Measurements from ENCODE around the gene SPATA46.
"Not testable (repeated sequence)": the region's sequence is repeated elsewhere in the genome, so short reads cannot be mapped to it uniquely, and the experiment has no call there.

Gene SPATA46

DNA sequence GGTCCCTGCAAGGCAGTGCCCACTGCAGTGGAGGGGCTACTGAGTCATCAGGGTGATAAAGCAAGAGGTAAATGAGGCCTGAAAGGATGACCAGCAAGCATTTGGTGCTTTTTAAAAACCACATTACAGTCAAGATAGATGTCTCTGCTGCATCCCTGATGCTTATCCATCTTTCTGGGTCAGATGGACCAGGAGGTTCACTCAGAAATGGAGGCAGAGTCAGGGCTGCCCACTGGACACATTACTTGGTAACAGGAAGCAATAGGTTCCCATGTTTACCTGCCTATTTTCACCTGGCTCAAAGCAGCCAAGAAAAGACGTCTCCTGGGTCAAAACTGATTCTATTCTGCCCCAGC lies 3.6 kb downstream of the SPATA46 start:
- DNase-seq = no peak

DNA sequence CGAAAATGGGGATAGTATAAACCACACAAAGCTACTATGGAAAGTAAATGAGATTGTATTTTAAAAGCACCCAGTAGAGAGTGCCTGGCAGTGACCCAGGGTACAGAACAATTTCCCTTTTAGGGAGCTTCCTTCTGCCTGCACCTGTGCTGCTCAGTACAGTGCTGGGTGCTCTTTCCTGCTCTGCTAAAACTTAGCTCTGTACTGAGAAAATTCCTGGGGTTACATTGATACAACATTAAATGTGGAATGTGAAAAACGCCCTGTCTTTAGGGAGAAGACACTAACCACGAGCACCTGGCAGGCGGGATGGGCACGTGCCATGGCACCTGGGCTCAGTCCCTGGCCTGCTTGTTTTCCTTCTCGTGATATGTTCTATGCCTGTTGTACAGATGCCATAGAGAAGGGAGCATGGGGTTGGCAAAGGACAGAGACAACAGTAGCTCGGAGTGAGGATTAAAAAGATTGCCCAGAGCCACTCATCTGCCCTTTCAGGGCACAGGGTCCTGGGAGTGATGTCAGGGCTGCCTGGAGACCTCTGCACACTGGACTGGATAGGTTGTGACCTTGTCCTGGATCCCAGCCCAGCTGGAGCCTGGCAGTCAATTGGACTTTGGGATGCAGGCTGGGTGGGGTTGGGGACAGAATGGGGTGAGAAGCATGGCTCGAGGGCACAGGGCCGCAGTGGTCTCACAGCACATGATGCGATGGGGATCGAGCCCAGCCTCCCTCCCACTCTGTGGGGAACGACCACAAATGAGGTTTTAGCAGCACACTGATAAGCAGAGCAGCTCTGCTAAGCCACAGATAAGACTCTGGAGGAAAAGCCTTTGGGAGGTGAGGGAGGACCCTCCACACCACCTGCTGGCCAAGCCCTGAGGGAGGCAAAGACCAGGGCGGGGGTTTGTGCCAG lies 4.2 kb downstream of the SPATA46 start:
- no peak for DNase-seq

DNA sequence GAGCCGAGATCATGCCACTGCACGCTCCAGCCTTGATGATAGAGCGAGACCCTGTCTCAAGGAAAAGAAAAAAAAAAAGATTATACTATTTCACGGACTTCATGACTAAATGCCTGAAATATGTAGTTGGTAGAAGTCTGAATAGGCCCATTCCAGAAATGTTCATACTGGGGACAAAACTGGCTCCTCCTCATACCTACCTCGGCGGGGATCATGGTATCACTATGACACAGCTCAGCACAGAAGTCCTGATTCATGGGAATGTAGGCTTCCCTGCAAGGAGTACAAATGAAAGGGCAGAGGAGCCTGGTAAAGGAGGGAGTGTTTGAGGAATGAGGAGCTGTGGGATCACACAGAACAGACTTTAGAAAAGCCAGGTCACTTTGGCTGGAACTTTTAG lies 5.0 kb downstream of the SPATA46 start:
- DNase-seq = no peak

DNA sequence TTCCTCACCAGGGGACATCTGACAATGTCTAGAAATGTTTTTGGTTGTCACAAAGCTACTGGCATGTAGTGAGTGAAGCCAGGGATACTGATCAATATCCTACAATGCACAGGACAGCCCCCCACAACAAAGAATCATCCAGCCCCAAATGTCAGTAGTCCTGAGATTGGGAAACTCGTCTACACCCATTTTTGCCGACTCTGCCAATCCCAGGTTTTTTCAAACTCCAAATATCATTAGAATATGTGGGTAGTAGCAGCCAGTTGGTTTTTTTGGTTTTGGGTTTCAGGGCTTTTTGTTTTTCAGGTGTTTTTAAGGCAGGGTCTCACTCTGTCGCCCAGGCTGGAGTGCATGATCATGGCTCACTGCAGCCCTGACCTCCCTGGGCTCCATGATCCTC lies 5.9 kb downstream of the SPATA46 start:
- DNase-seq = no peak

DNA sequence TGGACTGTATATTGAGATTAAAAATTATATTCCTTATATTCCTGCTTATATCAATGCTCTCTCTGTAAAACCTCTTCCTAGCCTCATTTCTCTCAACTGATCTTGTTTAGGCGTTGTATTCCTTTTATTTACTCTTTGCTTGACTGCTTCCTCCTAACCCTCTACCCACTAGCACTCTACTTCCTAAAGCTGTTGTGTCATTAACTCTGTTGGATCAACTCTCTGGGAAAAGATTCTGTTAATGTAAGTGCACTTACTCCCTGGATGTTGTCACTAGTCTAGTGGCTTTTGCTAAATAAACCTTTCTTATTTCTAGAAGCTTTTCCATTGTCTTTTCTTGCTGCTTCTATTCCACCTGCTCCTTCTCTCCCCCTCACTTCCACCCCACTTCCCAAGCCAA lies 6.5 kb downstream of the SPATA46 start:
- no peak for DNase-seq

DNA sequence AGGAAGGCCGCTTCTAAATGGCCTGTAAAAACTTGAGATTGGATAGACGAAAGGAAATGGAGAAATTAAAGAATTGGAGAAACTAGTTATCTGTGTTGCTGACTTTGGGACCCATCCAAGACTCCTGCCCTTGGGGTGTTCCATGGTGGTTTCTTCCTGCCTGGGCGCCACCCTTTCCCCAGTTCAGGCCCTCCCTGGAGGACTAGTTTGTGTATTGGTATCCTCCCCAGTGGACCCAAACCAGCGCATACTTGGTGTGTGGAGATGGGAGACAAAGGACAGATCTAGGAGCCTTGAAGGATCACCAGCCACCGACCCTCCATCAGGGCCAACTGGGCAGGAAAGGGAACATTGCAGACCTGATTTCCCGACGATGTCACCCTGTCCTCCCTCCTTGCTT lies 7.1 kb downstream of the SPATA46 start:
- DNase-seq = no peak

DNA sequence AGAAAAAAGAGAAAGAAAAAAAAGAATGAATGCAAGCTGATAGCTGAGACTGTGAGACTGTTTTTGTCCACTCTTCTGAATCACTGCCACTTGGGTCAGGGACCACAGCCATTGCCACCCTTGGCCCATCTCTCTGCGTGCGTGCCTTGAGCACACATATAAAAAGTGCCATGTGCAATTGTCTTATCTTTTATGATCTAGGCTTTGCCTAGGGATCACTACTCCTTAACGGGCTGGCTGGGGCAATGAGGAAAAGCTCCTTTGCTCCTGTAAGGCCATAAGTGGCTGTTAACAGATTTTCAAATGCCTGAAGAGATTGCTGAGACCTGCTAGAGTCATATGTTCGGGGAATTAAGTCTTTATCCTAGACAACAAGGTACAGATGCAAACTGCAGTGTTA lies 8.2 kb downstream of the SPATA46 start:
- no peak for DNase-seq

DNA sequence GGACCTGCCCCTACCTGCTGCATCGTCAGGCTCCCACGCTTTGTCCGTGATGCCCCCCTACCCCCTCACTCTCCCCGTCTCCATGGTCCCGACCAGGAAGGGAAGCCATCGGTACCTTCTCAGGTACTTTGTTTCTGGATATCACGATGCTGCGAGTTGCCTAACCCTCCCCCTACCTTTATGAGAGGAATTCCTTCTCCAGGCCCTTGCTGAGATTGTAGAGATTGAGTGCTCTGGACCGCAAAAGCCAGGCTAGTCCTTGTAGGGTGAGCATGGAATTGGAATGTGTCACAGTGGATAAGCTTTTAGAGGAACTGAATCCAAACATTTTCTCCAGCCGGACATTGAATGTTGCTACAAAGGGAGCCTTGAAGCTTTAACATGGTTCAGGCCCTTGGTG lies 8.9 kb downstream of the SPATA46 start:
- no peak for DNase-seq

DNA sequence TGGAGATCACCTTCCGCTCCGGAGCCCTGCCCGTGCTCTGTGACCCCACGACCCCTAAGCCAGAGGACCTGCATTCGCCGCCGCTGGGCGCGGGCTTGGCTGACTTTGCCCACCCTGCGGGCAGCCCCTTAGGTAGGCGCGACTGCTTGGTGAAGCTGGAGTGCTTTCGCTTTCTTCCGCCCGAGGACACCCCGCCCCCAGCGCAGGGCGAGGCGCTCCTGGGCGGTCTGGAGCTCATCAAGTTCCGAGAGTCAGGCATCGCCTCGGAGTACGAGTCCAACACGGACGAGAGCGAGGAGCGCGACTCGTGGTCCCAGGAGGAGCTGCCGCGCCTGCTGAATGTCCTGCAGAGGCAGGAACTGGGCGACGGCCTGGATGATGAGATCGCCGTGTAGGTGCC lies 9.6 kb downstream of the SPATA46 start:
- DNase-seq = no peak

DNA sequence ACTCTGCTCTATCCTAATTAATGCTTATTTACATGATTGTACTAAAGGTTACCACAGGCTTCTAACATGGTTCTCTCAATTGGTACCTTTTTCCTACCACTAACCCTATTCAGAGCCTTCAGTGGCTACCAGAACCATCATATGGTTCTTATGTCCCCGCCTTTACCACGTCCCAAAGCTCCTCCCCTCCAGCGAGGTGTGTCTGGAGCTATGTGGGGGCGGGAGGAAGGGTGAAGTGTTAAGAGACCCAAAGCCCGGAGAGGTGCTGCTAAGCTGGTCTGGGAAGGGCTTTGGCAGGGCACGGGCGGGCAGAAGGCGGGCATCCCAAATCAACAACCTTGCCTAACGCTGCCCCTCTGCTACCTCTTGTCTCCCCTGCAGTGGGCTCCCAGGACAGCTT lies 10.0 kb downstream of the SPATA46 start:
- no peak for DNase-seq

DNA sequence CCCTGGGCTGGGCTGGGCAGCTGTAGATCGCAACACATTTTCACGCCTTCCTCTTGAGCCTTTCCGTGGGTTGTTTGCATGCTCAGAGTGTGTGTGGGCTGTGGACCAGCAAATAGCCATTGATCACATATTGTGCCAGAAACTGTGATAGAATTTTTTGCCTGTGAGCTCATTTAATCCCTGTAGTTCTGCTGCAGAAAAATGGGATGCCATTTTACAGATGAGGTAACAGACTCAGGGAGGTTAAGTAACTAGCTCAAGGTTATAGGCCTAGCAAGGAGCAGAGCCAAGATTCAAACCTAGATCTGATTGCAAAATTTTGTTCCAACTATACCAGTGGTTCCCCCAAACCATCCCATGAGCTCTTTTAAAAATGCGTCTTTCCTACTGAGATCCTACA lies 10.5 kb downstream of the SPATA46 start:
- no peak for DNase-seq

DNA sequence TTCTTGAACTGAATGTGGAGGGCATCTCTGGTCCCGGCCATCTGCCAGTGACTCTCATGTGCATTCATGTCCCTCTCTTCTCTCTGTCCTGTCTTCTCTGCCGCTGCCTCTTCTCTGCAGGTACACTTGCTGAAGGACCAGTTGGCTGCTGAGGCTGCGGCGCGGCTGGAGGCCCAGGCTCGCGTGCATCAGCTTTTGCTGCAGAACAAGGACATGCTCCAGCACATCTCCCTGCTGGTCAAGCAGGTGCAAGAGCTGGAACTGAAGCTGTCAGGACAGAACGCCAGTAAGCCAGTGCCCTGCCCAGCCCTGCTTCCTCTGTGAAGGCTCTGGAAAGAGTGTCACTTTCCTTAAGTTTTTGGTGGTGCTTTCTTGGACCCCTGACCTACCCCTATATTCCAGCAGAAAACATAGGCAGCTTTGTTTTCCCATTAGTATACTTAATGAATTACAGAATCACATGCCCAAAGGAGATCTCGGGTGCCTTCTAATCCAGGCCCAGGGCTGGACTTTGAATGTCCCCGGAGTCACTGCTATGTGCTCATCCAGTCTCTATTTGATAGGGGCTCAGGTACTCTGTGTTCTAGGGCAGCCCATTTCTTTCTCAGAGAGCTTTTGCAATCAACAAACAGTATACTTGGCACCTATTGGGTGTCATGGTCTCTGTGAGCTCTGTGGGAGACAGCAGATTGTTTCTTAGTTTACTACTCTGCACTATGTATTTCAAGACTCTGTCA lies 11.2 kb downstream of the SPATA46 start:
- no peak for DNase-seq

DNA sequence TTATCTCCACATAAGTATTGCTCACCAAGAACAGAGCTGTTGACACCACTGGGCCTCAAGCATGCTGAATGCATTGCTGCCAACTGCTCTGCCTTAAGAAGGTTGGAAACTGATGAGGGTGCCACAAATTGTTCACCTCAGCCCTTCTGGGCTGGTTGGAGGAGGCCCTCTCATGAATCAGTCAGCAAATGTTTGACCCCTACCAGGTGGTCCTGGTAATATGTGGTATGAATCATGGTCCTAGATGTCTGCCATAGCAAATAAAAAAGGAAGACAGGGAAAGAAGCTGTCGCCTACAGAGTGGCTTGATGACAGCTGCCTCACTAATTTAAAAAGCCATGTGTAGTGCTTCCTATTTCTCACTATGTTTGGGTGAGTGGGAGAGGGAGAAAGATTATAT lies 12.2 kb downstream of the SPATA46 start:
- DNase-seq = no peak

DNA sequence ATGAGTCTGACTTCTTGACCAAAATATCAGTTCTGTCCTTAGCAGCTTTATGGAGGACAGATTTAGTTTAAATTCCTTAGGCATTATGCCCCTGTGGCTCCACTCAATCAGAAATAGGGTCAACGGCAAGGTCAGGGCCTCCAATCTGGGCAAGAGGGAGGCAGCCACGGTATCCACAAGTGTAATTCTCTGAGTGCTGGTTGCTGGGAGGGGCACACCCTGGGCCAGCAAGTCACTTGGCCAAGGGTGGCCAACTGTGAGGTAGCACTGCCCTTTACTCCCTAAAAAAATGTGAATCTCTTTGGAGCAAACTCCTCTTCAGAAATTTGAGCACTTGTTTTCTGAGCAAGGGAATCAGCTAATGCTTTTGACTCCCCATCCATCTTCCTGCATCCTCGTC lies 12.8 kb downstream of the SPATA46 start:
- no peak for DNase-seq

DNA sequence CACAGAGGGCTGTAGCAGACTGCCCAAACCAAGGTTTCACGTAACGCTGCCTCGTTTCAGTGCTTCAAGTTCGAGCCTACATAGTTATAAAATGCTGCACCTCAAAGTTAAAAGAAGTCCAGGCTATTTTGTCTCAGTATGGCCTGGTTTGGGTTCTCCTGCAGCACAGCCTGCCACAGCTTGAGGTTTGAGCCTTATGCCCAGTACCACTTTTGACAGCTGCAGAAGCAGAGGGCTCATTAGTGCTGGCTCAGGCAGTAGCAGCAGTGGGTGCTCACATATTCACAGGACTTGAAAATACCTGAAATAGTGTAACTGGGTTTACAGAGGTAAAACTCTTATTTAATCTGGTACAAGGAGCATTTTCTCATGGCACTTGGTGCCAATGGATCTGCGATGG lies 15.3 kb downstream of the SPATA46 start:
- no peak for DNase-seq

DNA sequence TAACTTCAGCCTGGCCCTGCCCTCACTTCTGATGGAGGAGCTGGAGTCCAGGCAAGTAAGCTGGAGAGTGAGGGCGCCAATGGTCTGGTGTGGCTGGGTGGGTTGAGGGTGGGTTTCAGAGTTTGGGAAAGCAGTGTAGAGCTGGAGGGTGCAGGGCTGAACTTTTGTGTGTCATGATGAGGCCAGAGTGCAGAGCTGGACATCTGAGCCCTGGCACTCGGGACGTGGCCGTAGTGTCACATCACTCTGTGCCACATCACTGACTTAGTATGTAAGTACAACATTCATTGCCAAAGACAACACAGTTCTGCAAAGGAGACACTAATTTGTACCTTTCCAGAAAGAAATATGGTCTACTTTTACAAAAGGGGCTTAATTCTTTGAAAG lies 15.8 kb downstream of the SPATA46 start:
- DNase-seq = no peak

DNA sequence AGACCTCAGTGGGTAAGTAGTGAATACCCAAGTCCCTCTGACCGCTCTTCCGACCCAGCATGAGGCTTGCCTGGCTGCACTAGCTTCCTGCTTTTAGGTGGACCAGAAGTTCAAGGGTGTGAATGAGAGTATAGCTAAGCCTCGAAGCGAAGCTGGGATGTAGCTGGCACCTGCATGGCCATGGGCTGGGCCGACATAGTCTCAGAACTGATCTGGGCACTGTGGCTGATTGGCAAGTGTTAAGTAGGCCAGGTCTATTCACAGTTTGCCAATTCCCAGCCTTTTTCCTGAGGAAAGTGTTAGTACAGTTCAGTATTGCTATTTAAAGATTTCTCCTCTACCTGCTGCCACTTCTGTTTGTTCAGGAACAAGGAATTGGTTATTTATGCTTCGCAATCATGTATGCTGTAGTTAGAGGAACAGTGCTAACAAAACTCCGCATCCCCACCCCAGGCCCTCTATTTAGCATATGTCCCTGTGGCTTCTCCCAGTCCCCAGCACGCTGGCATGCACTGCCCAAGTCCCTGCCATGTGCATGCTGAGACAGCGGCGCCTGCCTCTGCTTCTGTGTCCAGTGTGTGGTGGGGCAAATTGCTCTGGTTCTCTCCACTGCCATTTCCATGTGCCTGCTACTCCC lies 16.3 kb downstream of the SPATA46 start:
- DNase-seq = no peak

DNA sequence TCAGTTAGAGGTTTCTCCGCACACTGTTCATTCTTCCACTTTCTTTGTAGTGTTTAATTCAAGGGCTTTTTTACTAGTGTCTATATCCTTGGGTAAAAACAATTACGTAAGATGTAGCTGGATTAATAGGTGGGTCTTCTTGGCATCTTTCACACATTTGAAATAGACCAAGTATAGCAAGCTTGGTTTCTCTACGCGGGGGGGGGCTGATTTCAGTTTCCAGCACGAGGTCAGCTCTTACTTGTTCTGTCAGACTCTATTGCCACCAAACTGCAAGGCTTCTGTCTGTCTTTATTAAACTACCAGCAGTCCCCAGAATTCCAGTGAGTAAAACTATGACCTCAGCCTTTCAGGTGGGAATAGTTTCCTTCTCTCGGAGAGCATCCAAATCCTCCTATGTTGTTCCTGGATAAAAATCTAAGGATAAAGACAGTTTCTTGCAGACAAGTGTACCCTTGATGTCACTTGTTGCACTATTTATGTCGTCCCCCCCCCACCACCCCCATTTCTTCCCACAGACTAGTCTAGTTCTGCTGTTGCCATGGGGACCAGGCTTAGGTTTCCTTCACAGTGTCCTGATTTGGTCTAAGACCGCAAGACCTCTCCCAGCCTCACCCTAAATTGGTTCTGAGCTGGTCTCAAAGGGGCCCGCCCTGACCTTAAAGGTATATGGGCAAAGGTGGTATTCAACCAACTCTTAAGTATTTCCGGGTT lies 17.0 kb downstream of the SPATA46 start:
- DNase-seq = no peak

DNA sequence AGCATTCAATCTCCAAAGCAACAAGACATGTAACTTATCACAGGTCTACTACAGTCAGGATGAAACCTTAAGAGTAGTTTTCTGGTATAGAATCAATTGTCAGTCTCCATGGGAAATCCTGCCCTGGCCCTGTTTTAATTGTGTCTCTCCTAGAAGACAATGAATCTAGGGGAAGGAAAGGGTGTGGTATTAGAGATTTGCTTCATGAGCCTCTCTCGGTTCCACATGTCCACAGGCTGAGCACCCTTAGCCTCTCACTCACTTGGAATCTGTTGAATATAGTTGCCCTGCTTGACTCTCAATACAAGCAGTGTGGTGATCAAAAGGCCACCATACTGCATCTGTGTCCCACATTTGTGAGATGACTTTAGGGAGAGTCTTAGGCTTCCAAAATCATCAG lies 17.7 kb downstream of the SPATA46 start:
- no peak for DNase-seq

DNA sequence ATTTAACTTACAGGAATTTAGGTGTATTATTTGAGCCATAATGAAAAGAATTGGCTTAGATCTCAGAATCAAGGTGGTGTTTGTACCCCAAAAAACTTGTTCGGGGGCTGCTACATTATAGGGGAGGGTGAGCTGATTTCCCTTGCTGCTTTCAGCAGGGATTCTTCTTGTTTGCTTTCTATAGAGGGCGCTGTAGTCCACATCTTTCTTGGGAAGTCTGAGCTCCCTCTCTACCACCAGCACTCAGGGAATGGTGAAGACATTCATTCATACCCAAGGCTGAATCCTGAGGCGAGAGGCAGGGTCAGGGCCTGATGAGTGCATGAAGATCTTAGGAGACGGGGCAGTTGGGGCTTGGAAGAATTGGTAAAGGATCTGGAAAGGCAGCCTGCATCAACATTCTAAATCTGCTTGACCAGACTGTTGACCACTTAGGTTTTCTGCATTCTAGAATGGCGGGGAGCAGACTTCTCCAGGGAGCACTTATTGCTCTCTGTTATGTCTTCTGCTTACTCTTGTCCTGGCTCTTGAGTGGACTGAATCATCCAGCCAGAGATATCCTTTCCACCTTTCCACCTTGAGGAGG lies 18.9 kb downstream of the SPATA46 start:
- DNase-seq = no peak

DNA sequence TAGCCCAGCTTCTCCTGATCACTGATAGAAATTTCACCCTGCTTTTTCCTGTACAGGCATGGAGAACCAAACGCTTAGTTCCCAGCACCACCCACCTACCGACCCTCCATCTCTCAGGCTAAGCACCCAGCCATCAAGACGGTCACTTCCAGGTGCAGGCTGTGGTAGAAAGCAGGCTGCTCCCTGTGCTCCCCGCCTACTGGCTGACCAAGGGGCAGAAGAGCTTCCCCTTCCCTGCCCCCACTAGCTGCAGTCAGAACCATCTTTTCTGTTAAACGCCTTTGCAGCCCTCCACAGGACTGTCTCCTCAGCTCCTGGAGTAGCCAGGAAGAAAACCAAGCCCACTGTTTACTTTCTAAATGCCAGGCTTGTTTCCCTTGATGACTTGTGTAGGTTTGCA lies 23.0 kb downstream of the SPATA46 start:
- no peak for DNase-seq

DNA sequence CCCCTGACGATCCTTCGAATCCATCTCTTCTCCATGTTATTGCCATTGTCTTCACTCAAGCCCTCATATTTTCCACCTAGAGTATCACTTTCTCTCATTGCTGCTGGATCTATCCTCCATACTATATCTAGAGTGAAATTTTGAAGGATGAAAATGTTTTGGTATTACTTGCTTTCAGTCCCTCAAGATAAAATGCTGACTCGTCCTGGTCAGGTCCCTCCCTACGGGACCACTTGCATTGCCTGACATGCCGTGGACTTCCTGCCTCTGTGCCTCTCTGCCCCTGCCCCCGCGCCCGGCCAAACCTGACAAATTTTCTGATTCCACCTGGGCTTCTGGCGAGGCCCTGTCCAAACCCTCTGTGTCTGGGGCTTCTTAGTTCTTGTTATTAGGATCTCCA lies 23.6 kb downstream of the SPATA46 start:
- no peak for DNase-seq

DNA sequence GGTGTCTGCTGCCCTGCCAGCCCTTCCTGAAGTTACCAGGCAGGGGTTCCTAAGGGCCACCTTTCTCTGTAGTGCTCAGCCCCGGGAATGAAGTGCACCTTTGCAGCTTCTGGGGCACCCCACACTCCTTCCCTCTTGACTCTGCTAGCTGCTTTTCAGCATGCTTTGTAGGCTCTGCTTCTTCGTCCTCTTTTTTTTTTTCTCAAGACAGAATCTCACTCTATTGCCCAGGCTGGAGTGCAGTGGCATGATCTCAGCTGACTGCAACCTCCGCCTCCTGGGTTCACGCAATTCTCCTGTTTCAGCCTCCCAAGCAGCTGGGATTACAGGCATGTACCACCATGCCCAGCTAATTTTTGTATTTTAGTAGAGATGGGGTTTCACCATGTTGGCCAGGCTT lies 24.8 kb downstream of the SPATA46 start:
- DNase-seq = not testable (repeated sequence)

Measured in stimulated activated CD4-positive, alpha-beta T cell treated with anti-CD3 and anti-CD28 coated beads, Interleukin-2, amount 100 ng/mL, for 48 hours (primary cell).